HG03039 (cell line): ENCODE data around the gene NKX3-2.
"Not testable (repeated sequence)": the region's sequence is repeated elsewhere in the genome, so short reads cannot be mapped to it uniquely, and the experiment has no call there.

Experiments
- ATAC-seq: cut with Tn5 transposase; IDR thresholded peaks from one replicate; pipeline ENCODE4 v1.9.1; 2021; ENCODE audit warnings: mild to moderate bottlenecking, moderate library complexity; ENCODE audit not compliant: unreplicated experiment

The NKX3-2 gene

GRCh38 chr4:13543839-13544605 is at the start of gene NKX3-2:
NKX3-2 (minus strand) TSS chr4:13544508; CDS start chr4:13544414, 94 bp downstream.
- no peak for ATAC-seq

- no peak for ATAC-seq
Measured at GRCh38 chr4:13592220-13592619, 47.9 kb upstream of the NKX3-2 start.

GRCh38 chr4:13590766-13591165 is 46.5 kb upstream of the NKX3-2 start:
- no peak for ATAC-seq

GRCh38 chr4:13588954-13589353 is 44.6 kb upstream of the NKX3-2 start:
- no peak for ATAC-seq

GRCh38 chr4:13584481-13584880 is 40.2 kb upstream of the NKX3-2 start:
- no peak for ATAC-seq

- no peak for ATAC-seq
Measured at GRCh38 chr4:13580036-13580435, 35.7 kb upstream of the NKX3-2 start.

- no peak for ATAC-seq
Measured at GRCh38 chr4:13577660-13578059, 33.4 kb upstream of the NKX3-2 start.

GRCh38 chr4:13570916-13571315 is 26.6 kb upstream of the NKX3-2 start:
- no peak for ATAC-seq

- no peak for ATAC-seq
Measured at GRCh38 chr4:13567125-13567524, 22.8 kb upstream of the NKX3-2 start.

GRCh38 chr4:13562876-13563275 is 18.6 kb upstream of the NKX3-2 start:
- no peak for ATAC-seq

GRCh38 chr4:13561673-13562072 is 17.4 kb upstream of the NKX3-2 start:
- ATAC-seq, result no peak

GRCh38 chr4:13560111-13560510 is 15.8 kb upstream of the NKX3-2 start:
- ATAC-seq, result not testable (repeated sequence)

GRCh38 chr4:13559413-13559812 is 15.1 kb upstream of the NKX3-2 start:
- no peak for ATAC-seq

- ATAC-seq, result no peak
Measured at GRCh38 chr4:13558881-13559280, 14.6 kb upstream of the NKX3-2 start.

GRCh38 chr4:13555325-13555724 is 11.0 kb upstream of the NKX3-2 start:
- no peak for ATAC-seq

GRCh38 chr4:13553081-13553480 is 8.8 kb upstream of the NKX3-2 start:
- no peak for ATAC-seq

- peak; percentile 68 for ATAC-seq
Measured at GRCh38 chr4:13548984-13549546, 4.8 kb upstream of the NKX3-2 start.

- peak; percentile 1 for ATAC-seq
Measured at GRCh38 chr4:13548059-13548983, 4.0 kb upstream of the NKX3-2 start.

GRCh38 chr4:13547485-13548041 is 3.3 kb upstream of the NKX3-2 start:
- ATAC-seq, result no peak

- no peak for ATAC-seq
Measured at GRCh38 chr4:13546941-13547484, 2.7 kb upstream of the NKX3-2 start.
